Astrocyte (in vitro differentiated cells and primary cell): Measurements from ENCODE around the gene FBXL14. TPM values are rescaled to one million over a fixed set of nuclear protein-coding genes. Genes with fewer than 3 reads are reported as not detected.

Source experiments
- DNase-seq: peaks from one replicate; pipeline ENCODE4 v3.0.0-alpha.2; 2010; ENCODE audit warnings: low read depth
- FAIRE-seq: peaks from 2 replicates; lab custom pipeline; 2011; peaks lifted over from hg19 to GRCh38; lab: Jason Lieb, UNC
- H2AFZ ChIP-seq: 2 replicates; pipeline ENCODE4 v1.6.0; 2012; ENCODE audit warnings: low read depth, low read length, inconsistent platforms
- H3K27ac ChIP-seq: 2 replicates; pipeline ENCODE4 v1.5.1; 2011; ENCODE audit warnings: low read depth, low read length, inconsistent platforms
- H3K27me3 ChIP-seq: 2 replicates; pipeline ENCODE4 v1.6.0; 2011; ENCODE audit warnings: low read length, inconsistent platforms; ENCODE audit not compliant: insufficient read depth
- H3K36me3 ChIP-seq: 2 replicates; pipeline ENCODE4 v1.5.1; 2011; ENCODE audit warnings: low read length, inconsistent platforms; ENCODE audit not compliant: insufficient read depth
- H3K4me1 ChIP-seq: 2 replicates; pipeline ENCODE4 v1.5.1; 2011; ENCODE audit warnings: low read length, inconsistent platforms; ENCODE audit not compliant: insufficient read depth
- H3K4me2 ChIP-seq: 2 replicates; pipeline ENCODE4 v1.6.0; 2012; ENCODE audit warnings: low read length, inconsistent platforms
- H3K4me3 ChIP-seq: 2 replicates; pipeline ENCODE4 v1.5.1; 2011; ENCODE audit warnings: low read depth, mild to moderate bottlenecking, low read length, inconsistent platforms; ENCODE audit not compliant: insufficient read depth
- H3K79me2 ChIP-seq: 2 replicates; pipeline ENCODE4 v1.6.0; 2012; ENCODE audit warnings: mild to moderate bottlenecking, low read length, inconsistent platforms; ENCODE audit not compliant: insufficient read depth
- H3K9ac ChIP-seq: 2 replicates; pipeline ENCODE4 v1.6.0; 2012; ENCODE audit warnings: mild to moderate bottlenecking, low read length, inconsistent platforms
- H3K9me3 ChIP-seq: 2 replicates; pipeline ENCODE4 v1.5.1; 2012; ENCODE audit warnings: low read depth, mild to moderate bottlenecking, low read length, inconsistent platforms; ENCODE audit not compliant: insufficient read depth
- H4K20me1 ChIP-seq: 2 replicates; pipeline ENCODE4 v1.6.0; 2012; ENCODE audit warnings: low read length, inconsistent platforms; ENCODE audit not compliant: insufficient read depth
- H3K27ac Mint-ChIP-seq: one replicate; pipeline ENCODE4 v1.8.0; 2021; ENCODE audit warnings: mild to moderate bottlenecking, mixed read lengths; ENCODE audit not compliant: unreplicated experiment
- H3K27me3 Mint-ChIP-seq: one replicate; pipeline ENCODE4 v1.8.0; 2021; ENCODE audit warnings: low read depth, mixed read lengths; ENCODE audit not compliant: unreplicated experiment
- H3K36me3 Mint-ChIP-seq: one replicate; pipeline ENCODE4 v1.8.0; 2021; ENCODE audit warnings: low read depth, mixed read lengths; ENCODE audit not compliant: unreplicated experiment
- H3K4me1 Mint-ChIP-seq: one replicate; pipeline ENCODE4 v1.8.0; 2021; ENCODE audit warnings: low read depth, mixed read lengths; ENCODE audit not compliant: unreplicated experiment
- H3K4me3 Mint-ChIP-seq: one replicate; pipeline ENCODE4 v1.8.0; 2021; ENCODE audit warnings: mild to moderate bottlenecking, moderate library complexity, mixed read lengths; ENCODE audit not compliant: unreplicated experiment
- H3K9me3 Mint-ChIP-seq: one replicate; pipeline ENCODE4 v1.8.0; 2021; ENCODE audit warnings: mild to moderate bottlenecking, mixed read lengths; ENCODE audit not compliant: unreplicated experiment
- EZH2 ChIP-seq: IDR thresholded peaks from 2 replicates; pipeline ENCODE4 v1.6.1; 2012; ENCODE audit warnings: mild to moderate bottlenecking, low read length, inconsistent platforms; ENCODE audit not compliant: insufficient read depth
- total RNA-seq: library from RNA; stranded (reverse); gene quantifications from 2 replicates; pipeline ENCODE4 v1.2.1, GENCODE V29; 2021
- TF ChIP-seq, protein P1 (sequence below): IDR thresholded peaks from 2 replicates; pipeline ENCODE4 v1.5.1; 2011; ENCODE audit warnings: low read depth, mild to moderate bottlenecking, inconsistent platforms, low read length, moderate library complexity; ENCODE audit not compliant: insufficient read depth

FBXL14 gene
- total RNA-seq, 1 donor from 2014 or later: 9.2 TPM

DNA sequence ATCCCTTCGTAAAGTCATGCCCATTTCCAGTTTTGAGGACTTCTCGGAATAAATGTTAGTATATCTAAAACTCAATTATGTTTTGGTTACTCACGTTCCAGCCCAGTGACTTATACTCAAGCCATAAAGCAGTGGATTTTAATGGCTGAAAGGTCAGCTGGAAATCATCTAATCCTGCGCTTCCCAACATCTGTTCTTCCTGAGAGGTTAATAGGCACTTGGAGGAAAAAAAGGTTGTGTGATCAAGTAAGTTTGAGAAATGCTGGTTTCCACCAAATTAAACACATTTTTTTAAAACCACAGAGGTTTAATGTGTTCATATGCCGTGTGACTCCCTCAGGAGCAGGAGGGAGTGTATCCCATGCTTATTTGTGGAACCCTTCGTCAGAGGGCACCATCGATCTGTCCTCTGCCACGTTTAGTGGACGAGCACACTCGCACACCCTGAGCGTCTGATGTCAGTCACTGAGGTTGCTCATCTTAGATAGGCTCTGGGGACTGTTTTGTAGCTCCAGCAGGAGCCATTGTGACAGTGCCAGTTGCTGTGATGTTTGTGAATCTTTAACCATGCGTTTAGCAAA is 41.4 kb downstream of the FBXL14 start:
- peaks cover 82% of the 10 kb centered on the region for H3K79me2 ChIP-seq
- H3K4me1 Mint-ChIP-seq: peaks cover 12% of the 10 kb centered on the region
- H3K36me3 ChIP-seq: no peaks in the 10 kb centered on the region
- no peaks in the 10 kb centered on the region for H3K27me3 Mint-ChIP-seq
- no peaks in the 10 kb centered on the region for H3K27me3 ChIP-seq
- no peak overlapping the region for H3K27ac ChIP-seq
- no peak overlapping the region for H3K4me3 ChIP-seq
- peaks cover 27% of the 10 kb centered on the region for H3K36me3 Mint-ChIP-seq
- no peak overlapping the region for H3K9ac ChIP-seq
- no peaks in the 10 kb centered on the region for H3K9me3 ChIP-seq
- DNase-seq: peak; percentile 18
- no peak for FAIRE-seq
- no peaks in the 10 kb centered on the region for H3K9me3 Mint-ChIP-seq
- TF ChIP-seq EZH2: no peak
- TF ChIP-seq, protein P1, sequence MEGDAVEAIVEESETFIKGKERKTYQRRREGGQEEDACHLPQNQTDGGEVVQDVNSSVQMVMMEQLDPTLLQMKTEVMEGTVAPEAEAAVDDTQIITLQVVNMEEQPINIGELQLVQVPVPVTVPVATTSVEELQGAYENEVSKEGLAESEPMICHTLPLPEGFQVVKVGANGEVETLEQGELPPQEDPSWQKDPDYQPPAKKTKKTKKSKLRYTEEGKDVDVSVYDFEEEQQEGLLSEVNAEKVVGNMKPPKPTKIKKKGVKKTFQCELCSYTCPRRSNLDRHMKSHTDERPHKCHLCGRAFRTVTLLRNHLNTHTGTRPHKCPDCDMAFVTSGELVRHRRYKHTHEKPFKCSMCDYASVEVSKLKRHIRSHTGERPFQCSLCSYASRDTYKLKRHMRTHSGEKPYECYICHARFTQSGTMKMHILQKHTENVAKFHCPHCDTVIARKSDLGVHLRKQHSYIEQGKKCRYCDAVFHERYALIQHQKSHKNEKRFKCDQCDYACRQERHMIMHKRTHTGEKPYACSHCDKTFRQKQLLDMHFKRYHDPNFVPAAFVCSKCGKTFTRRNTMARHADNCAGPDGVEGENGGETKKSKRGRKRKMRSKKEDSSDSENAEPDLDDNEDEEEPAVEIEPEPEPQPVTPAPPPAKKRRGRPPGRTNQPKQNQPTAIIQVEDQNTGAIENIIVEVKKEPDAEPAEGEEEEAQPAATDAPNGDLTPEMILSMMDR: no peak
- no peak overlapping the region for H3K4me2 ChIP-seq
- no peak overlapping the region for H2AFZ ChIP-seq
- peaks cover 3% of the 10 kb centered on the region for H3K4me1 ChIP-seq
- peak overlapping the region; percentile 55 for H3K27ac Mint-ChIP-seq
- no peak overlapping the region for H3K4me3 Mint-ChIP-seq
- peaks cover 58% of the 10 kb centered on the region for H4K20me1 ChIP-seq

DNA sequence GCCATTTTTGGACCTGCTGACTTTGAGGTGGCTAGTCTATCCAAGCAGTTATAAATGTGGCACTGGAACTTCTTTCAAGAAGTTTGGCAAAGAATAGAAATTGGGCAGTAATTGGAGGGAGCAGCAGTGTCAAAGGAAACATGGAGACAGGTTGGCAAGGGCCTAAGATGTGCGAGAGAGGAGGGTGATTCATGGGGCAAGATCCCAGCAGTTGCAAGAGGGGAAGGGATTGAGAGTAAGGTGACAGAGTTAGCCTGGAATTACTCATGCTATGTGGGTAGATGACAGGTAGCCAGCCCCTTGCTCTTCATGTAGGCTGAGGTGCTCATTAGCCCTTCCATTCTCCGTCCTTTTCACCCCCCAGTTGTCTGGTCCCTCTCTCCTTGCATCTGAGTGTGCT is 42.2 kb downstream of the FBXL14 start:
- H3K27me3 ChIP-seq: no peaks in the 10 kb centered on the region
- no peaks in the 10 kb centered on the region for H3K36me3 ChIP-seq
- H3K4me1 ChIP-seq: peaks cover 3% of the 10 kb centered on the region
- no peak overlapping the region for H2AFZ ChIP-seq
- no peak overlapping the region for H3K27ac ChIP-seq
- H3K4me2 ChIP-seq: no peak overlapping the region
- TF ChIP-seq, protein P1: no peak
- TF ChIP-seq EZH2: no peak
- Mint-ChIP-seq H3K4me3 (no peak overlapping the region), H3K36me3 (peaks cover 25% of the 10 kb centered on the region), H3K4me1 (peaks cover 12% of the 10 kb centered on the region), H3K27me3 (no peaks in the 10 kb centered on the region), H3K27ac (no peak overlapping the region), H3K9me3 (no peaks in the 10 kb centered on the region)
- H4K20me1 ChIP-seq: peaks cover 63% of the 10 kb centered on the region
- H3K4me3 ChIP-seq: no peak overlapping the region
- FAIRE-seq: no peak
- H3K9me3 ChIP-seq: no peaks in the 10 kb centered on the region
- DNase-seq: no peak
- no peak overlapping the region for H3K9ac ChIP-seq
- peaks cover 86% of the 10 kb centered on the region for H3K79me2 ChIP-seq

DNA sequence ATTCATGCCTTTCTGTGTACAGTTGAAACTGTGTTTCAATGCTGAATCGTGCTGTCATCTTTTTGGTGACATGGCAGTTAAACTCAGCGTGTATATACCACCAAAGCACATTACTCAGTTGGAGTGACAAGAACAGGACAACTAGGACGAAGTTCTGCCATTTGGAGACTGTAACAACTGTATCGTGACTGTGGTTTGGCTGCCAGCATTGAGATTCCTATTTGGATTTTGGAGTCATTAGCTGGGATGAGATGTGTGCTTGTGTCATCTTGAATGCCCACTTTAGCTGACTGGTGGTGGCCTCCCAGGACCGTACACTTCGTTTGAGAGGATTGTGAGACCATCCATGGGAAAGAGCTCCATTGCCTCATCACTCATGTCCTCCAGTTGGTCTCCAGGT is 42.9 kb downstream of the FBXL14 start:
- Mint-ChIP-seq H3K4me1 (peaks cover 12% of the 10 kb centered on the region), H3K27ac (no peak overlapping the region), H3K9me3 (no peaks in the 10 kb centered on the region), H3K4me3 (no peak overlapping the region), H3K27me3 (no peaks in the 10 kb centered on the region), H3K36me3 (peaks cover 23% of the 10 kb centered on the region)
- no peak overlapping the region for H3K4me3 ChIP-seq
- H2AFZ ChIP-seq: no peak overlapping the region
- peaks cover 3% of the 10 kb centered on the region for H3K4me1 ChIP-seq
- no peak overlapping the region for H3K4me2 ChIP-seq
- no peak for TF ChIP-seq EZH2
- TF ChIP-seq, protein P1: no peak
- FAIRE-seq (no peak), DNase-seq (no peak)
- H3K27ac ChIP-seq: no peak overlapping the region
- H3K79me2 ChIP-seq: peaks cover 87% of the 10 kb centered on the region
- no peaks in the 10 kb centered on the region for H3K9me3 ChIP-seq
- H3K27me3 ChIP-seq: no peaks in the 10 kb centered on the region
- no peaks in the 10 kb centered on the region for H3K36me3 ChIP-seq
- no peak overlapping the region for H3K9ac ChIP-seq
- peaks cover 66% of the 10 kb centered on the region for H4K20me1 ChIP-seq
